COR-L47 (cell line): Measurements from ENCODE around the gene SPINT1.

Experiments used
- DNase-seq: peaks from one replicate; lab custom pipeline; 2025; lab: John Stamatoyannopoulos, UW

The SPINT1 gene

GRCh38 chr15:40893019-40893670, 49.3 kb downstream of the SPINT1 start:
- no peak for DNase-seq

DNA sequence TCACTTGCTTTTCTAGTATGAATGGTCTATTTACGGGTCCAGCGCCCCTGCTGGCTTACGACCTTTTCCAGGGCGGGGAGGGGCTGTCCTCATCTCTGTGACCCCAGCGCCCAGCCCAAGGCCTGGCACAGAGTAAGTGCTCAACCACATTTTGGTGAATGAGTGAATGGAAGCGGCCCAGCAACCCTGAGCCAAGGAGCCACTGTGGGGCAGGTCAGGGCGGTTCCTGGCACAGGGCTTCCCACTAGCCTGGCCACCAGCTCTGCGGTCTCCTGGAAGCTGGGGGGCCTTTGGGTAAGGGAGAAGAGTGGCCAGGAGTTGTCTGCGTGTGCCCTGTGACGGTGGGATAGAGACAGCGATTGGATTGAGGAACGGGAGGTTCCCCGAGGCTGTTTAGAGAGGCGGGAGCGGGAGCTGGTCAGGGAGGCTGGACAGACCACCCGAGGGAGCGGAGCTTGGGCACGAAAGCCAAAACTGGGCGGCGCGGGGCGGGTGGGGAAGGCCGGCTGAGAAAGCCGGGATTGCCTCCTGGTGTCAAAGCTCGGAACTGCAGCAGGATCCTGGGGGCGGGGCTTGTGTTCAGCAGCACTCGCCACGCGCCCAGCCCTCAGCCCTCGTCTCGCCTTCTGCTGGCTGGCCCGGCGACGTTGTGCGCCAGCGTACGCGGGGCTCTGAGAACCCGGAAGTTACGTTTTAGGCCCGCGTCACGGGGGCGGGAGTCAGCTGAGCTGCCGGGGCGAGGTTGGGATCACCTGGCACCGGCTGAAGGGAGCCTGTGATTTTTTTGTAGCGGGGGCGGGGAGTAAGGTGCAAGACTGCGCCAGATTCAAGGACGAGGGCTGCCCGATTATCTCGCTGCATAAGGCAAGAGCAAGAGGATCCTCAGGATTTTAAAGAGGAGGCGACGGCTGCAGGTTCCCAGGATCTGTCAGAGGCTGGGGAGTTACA, 50.2 kb downstream of the SPINT1 start, which contains the start of gene VPS18:
TSS of gene VPS18 (plus strand) at position 718 of the 948 bp plus-strand sequence. CDS start 319 bp downstream, outside the sequence.
- DNase-seq, result peak; percentile 97

DNA sequence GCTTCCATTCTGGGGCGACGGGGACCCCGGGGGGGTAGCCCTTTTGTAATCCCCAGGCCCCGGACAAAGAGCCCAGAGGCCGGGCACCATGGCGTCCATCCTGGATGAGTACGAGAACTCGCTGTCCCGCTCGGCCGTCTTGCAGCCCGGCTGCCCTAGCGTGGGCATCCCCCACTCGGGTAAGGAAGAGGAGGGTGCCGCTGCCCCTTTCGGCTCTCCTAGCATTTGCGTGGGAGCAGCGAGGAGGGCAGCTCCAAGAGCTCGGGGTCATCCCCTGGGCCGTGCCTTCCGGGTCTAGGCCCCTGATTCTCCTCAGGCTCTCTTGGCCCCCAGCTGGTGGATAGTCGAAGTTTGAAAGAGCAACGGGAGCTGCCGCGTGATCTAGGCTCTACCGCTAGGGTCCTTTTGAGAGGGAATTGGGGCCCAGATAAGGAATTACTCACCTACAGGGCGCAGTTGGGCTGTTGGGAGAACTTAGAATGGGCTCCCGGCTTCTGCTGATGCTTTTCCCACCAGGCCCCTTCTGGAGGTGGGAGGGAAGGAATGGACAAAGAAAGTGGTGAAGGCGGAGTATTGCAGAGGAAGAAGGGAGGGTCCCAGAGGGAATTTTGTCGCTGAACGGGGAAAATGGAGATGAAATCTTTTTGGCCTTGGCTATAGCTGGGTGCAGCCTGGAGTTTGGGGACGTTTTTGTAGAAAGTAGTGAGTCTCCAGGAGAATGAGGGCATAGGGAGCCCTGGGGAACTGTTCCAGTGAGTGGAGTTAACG, 51.0 kb downstream of the SPINT1 start:
- peak; percentile 55 for DNase-seq

DNA sequence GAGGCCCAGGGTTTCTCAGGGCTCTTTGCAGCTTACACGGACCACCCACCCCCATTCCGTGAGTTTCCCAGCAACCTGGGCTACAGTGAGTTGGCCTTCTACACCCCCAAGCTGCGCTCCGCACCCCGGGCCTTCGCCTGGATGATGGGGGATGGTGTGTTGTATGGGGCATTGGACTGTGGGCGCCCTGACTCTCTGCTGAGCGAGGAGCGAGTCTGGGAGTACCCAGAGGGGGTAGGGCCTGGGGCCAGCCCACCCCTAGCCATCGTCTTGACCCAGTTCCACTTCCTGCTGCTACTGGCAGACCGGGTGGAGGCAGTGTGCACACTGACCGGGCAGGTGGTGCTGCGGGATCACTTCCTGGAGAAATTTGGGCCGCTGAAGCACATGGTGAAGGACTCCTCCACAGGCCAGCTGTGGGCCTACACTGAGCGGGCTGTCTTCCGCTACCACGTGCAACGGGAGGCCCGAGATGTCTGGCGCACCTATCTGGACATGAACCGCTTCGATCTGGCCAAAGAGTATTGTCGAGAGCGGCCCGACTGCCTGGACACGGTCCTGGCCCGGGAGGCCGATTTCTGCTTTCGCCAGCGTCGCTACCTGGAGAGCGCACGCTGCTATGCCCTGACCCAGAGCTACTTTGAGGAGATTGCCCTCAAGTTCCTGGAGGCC, 55.8 kb downstream of the SPINT1 start:
- DNase-seq, result no peak

DNA sequence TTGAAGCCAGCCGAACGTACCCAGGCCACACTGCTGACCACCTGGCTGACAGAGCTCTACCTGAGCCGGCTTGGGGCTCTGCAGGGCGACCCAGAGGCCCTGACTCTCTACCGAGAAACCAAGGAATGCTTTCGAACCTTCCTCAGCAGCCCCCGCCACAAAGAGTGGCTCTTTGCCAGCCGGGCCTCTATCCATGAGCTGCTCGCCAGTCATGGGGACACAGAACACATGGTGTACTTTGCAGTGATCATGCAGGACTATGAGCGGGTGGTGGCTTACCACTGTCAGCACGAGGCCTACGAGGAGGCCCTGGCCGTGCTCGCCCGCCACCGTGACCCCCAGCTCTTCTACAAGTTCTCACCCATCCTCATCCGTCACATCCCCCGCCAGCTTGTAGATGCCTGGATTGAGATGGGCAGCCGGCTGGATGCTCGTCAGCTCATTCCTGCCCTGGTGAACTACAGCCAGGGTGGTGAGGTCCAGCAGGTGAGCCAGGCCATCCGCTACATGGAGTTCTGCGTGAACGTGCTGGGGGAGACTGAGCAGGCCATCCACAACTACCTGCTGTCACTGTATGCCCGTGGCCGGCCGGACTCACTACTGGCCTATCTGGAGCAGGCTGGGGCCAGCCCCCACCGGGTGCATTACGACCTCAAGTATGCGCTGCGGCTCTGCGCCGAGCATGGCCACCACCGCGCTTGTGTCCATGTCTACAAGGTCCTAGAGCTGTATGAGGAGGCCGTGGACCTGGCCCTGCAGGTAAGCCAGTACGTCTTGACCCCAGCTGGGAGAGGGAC, 56.6 kb downstream of the SPINT1 start:
- no peak for DNase-seq

- no peak for DNase-seq
These were observed 57.2 kb downstream of the SPINT1 start for GRCh38 chr15:40901053-40901443.

GRCh38 chr15:40902605-40903561, 59.0 kb downstream of the SPINT1 start:
- DNase-seq, result no peak

DNA sequence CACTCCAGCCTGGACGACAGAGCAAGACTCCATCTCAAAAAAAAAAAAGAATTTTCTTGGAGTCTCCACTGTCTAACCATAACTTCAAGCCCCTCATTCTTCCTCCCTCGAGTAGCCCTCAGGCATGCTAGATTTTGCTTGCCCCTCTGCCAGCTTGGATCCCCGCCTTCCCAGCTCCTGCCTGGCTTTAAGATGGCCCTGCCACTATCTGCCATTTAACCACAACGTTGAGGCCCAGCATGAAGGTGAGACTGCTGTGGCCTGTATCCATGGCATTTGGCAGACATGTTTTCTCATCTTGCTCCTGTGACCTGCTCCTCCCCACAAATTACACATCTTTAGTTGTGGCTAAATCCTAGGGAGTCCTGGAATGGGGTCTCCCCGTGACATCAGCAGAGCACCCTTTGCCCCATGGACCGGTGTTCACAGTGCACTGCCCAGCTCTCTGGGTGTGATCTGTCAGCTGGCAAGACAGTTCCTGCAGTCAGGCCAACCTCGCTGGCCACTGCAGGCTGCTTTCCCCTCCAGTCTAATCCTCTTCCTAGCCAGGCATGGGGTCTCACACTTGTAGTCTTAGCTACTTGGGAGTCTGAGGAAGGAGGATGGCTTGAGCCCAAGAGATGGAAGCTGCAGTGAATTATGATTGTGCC, 60.8 kb downstream of the SPINT1 start:
- DNase-seq, result no peak

DNA sequence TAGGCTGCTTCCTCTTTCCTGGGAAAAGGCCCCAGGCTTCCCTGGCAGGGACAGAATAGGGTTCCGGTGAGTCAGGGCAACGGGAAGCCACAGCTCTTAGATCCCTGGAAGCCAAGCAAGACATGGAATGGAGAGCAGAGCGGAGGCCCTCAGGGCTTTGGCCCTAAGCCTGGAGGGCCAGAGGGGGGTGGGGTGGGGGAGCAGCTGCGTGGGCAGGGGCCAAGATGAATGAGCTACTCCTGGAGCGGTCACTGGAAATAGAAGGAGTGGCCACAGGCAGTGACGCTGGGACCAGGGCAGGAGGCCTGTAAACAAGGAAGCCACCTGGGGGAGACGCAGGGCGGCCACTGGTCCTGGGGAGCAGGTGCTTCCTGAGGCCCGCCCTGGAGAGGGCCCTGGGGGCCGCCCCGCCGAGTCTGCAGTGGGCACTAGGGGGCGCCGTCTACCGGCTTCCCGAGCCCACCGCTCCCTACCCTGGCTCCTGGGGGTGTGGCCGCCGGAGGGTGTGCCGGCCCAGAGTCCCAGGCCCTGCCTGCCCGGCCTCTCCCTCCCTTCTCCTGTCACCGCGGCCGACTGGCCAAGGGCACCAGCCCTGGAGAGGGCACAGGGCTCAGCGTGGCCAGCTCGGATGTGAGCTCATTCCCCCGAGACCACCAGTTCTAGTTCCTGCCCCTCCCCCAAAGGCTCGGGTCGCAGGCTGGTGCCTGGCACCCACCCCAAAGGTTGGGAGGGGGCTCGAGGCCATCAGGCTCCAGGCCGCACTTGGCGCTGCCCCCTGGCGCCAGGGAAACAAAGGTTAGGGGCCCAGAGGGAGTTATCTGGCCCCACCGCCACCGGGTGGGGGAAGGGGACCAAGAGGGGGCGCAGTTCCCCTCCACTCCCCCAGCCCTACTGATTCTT, 62.5 kb downstream of the SPINT1 start:
- peak; percentile 90 for DNase-seq

DNA sequence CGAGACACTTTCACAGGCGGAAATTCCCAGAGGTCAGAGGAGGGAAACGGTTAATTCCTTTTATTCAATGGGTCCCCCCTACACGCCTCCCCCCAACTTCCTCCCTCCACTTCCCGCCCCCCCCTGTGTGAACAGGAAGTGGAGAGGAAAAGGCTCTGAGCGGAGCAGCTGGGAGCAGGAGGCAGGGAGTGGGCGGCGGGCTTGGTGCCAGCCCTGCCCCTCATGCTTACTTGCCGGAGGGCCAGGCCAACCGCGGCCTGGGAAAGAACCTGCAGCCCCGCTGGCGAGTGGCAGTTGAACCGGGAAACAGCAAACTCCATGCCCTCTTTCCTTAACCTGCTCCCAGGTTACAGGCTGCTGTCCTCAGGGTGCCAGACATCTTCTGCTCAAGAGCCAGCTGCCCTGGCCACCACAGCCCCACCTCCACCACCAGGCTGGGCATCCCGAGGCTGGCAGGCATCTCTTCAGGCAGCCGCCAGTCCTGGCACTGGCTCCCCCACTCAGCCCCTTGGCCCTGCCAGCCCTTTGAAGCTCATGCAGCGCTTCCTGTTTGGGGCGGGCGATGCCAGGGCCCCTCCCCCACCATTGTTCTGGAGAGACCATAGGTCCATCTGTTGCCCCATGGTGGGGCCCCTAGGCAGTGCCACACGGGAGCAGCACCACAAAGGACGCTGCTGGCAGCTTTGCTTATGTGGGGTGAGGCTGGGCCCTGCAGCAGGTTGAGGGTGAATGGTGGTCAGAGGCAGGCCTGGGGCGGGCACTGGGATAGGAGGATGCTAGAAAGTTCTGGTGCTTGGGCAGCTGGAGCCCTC, 63.3 kb downstream of the SPINT1 start:
- peak; percentile 89 for DNase-seq
